Esophagus muscularis mucosa (tissue), 4 donors: ENCODE data around the gene SERPINB6. TPM values are rescaled to one million over a fixed set of nuclear protein-coding genes. Genes with fewer than 3 reads are reported as not detected.

Experiments used
- DNase-seq: peaks from one replicate; pipeline ENCODE4 v3.0.0-alpha.2; 2017; ENCODE audit errors: extremely low spot score
- H3K27ac ChIP-seq, 4 donors: fragments of 200-600 bp; sonication (generic); replicated peaks in 1 of 4; 1 replicate in 3 of 4; 2 replicates in 1 of 4; pipeline ENCODE4 v1.5.1; 2016 to 2019; ENCODE audit warnings: mild to moderate bottlenecking in 1 of 4
- H3K27me3 ChIP-seq, 4 donors: fragments of 200-600 bp; sonication (generic); one replicate each; pipeline versions ENCODE4 v1.5.1 to v1.6.0; 2016 to 2019
- H3K36me3 ChIP-seq, 4 donors: fragments of 200-600 bp; sonication (generic); one replicate each; pipeline ENCODE4 v1.5.1; 2016 to 2019
- H3K4me1 ChIP-seq, 4 donors: fragments of 200-600 bp; sonication (generic); one replicate each; pipeline ENCODE4 v1.5.1; 2016 to 2019
- H3K4me3 ChIP-seq, 4 donors: fragments of 200-600 bp; sonication (generic); 1 replicate in 2 of 4; 2 replicates in 2 of 4; pipeline ENCODE4 v1.5.1; 2016 to 2019; ENCODE audit warnings: mild to moderate bottlenecking in 4 of 4, moderate library complexity in 1 of 4
- H3K9me3 ChIP-seq, 4 donors: fragments of 200-600 bp; sonication (generic); 1 replicate in 3 of 4; 2 replicates in 1 of 4; pipeline ENCODE4 v1.5.1; 2016 to 2019
- CTCF ChIP-seq, 3 experiments: fragments of 200-600 bp in 2 of 3; fragments of 450-650 bp in 1 of 3; sonication (generic) in 2 of 3; IDR thresholded peaks; one replicate each; pipeline ENCODE4 v1.5.1; 2017 to 2019; ENCODE audit warnings: antibody characterized with exemption in 3 of 3, mild to moderate bottlenecking in 2 of 3, moderate library complexity in 1 of 3
- EP300 ChIP-seq: sonication (generic); formaldehyde crosslinking; IDR thresholded peaks from one replicate; pipeline ENCODE4 v1.6.1; 2017; ENCODE audit warnings: antibody characterized with exemption
- POLR2A ChIP-seq: fragments of 450-650 bp; IDR thresholded peaks from one replicate; pipeline ENCODE4 v1.6.1; 2017; ENCODE audit warnings: antibody characterized with exemption, moderate library complexity, mild to moderate bottlenecking, low read depth
- POLR2AphosphoS5 ChIP-seq, 2 donors: sonication (generic); formaldehyde crosslinking; IDR thresholded peaks; one replicate each; pipeline ENCODE4 v1.6.1; 2017; ENCODE audit warnings: antibody characterized with exemption in 2 of 2
- WGBS: methylation state at CpG from one replicate; pipeline ENCODE4 v1.1.5; 2018; 5-methylcytosine and 5-hydroxymethylcytosine counted together
- intact Hi-C: fragments of 100-400 bp; cut with DNase I; formaldehyde crosslinking; loops from one replicate; pipeline ENCODE4 v1.15.1; 2023
- total RNA-seq, 4 donors: library from RNA; depleted of rRNA; stranded (reverse); fragments of >200 nt; gene quantifications; one replicate each; pipeline versions ENCODE4 v1.1.0 to v1.2.1, GENCODE V29; 2016

Gene SERPINB6
- total RNA-seq, 4 donors from 2014 or later = 114 to 125 (median 124) TPM

- WGBS = 56% methylated on average over 5 of the region's 5 CpGs
- H3K4me1 ChIP-seq = peaks cover 61 to 75% (median 66%) of the 10 kb centered on the region in 4 donors
- no peak overlapping the region for H3K4me3 ChIP-seq
- no peaks in the 10 kb centered on the region for H3K27me3 ChIP-seq
- intact Hi-C loops = no loop called here
- peaks cover 0 to 36% (median 23%) of the 10 kb centered on the region in 4 donors for H3K36me3 ChIP-seq
- peak overlapping the region; percentile 56 to 77 (median 62) for H3K27ac ChIP-seq
- H3K9me3 ChIP-seq = no peaks in the 10 kb centered on the region
- no peak for TF ChIP-seq EP300
- no peak for TF ChIP-seq POLR2AphosphoS5 (IDR thresholded peaks at IDR 0.05)
- TF ChIP-seq POLR2A = no peak
- no peak for TF ChIP-seq CTCF (IDR thresholded peaks at IDR 0.05)
- no peak for DNase-seq
Measured at GRCh38 chr6:2956930-2957685, 14.3 kb downstream of the SERPINB6 start.

- peaks cover 9 to 68% (median 41%) of the 10 kb centered on the region in 4 donors for H3K36me3 ChIP-seq
- peak overlapping the region; percentile 3 to 37 (median 36) for H3K4me3 ChIP-seq
- H3K27ac ChIP-seq = peak overlapping the region; percentile 68 to 81 (median 74)
- H3K27me3 ChIP-seq = no peaks in the 10 kb centered on the region
- no peak for DNase-seq
- H3K4me1 ChIP-seq = peaks cover 35 to 44% (median 35%) of the 10 kb centered on the region in 4 donors
- TF ChIP-seq POLR2AphosphoS5 (IDR thresholded peaks at IDR 0.05) (no peak), EP300 (no peak), POLR2A (no peak), CTCF (IDR thresholded peaks at IDR 0.05) (no peak)
- H3K9me3 ChIP-seq = no peaks in the 10 kb centered on the region
- intact Hi-C loops = no loop called here
- WGBS = 86% methylated on average over 12 of the region's 12 CpGs
Measured at GRCh38 chr6:2953098-2953497, 18.3 kb downstream of the SERPINB6 start.

- no peaks in the 10 kb centered on the region for H3K9me3 ChIP-seq
- peaks cover 14 to 73% (median 46%) of the 10 kb centered on the region in 4 donors for H3K36me3 ChIP-seq
- WGBS = 13% methylated on average over 20 of the region's 27 CpGs
- H3K4me1 ChIP-seq = peaks cover 31 to 39% (median 33%) of the 10 kb centered on the region in 4 donors
- peak overlapping the region; percentile 3 to 37 (median 36) for H3K4me3 ChIP-seq
- no peaks in the 10 kb centered on the region for H3K27me3 ChIP-seq
- intact Hi-C loops = loop anchor here (1.0 kb wide), 1 partner anchor 36 kb away; no protein-coding TSS in a partner anchor
- peak overlapping the region; percentile 68 to 81 (median 74) for H3K27ac ChIP-seq
- peak; percentile 94 for DNase-seq
- TF ChIP-seq EP300 (no peak), CTCF (IDR thresholded peaks at IDR 0.05) (peak; percentile 97 to 99 (median 98)), POLR2AphosphoS5 (IDR thresholded peaks at IDR 0.05) (peak; percentile 67 to 82), POLR2A (no peak)
Measured at GRCh38 chr6:2952557-2953095, 18.7 kb downstream of the SERPINB6 start.

GRCh38 chr6:2951728-2952127 is 19.6 kb downstream of the SERPINB6 start:
- DNase-seq = no peak
- peaks cover 14 to 80% (median 53%) of the 10 kb centered on the region in 4 donors for H3K36me3 ChIP-seq

More at GRCh38 chr6:2951728-2952127, 19.6 kb downstream of the SERPINB6 start:
- no peak for TF ChIP-seq POLR2A
- TF ChIP-seq CTCF (IDR thresholded peaks at IDR 0.05) = no peak
- no peak for TF ChIP-seq EP300
- TF ChIP-seq POLR2AphosphoS5 (IDR thresholded peaks at IDR 0.05) = no peak
- no peaks in the 10 kb centered on the region for H3K9me3 ChIP-seq
- no peak overlapping the region for H3K4me3 ChIP-seq
- intact Hi-C loops = loop anchor here (1.0 kb wide), 1 partner anchor 37 kb away; no protein-coding TSS in a partner anchor
- no peaks in the 10 kb centered on the region for H3K27me3 ChIP-seq
- peaks cover 22 to 30% (median 24%) of the 10 kb centered on the region in 4 donors for H3K4me1 ChIP-seq
- 70% methylated on average over 8 of the region's 8 CpGs for WGBS
- peak overlapping the region; percentile 68 to 81 (median 74) for H3K27ac ChIP-seq
